BJ (cell line): ENCODE results near the gene CLIC4. TPM values are rescaled to one million over a fixed set of nuclear protein-coding genes. Genes with fewer than 3 reads are reported as not detected.

Source experiments
- CTCF ChIA-PET: fragments of 350-600 bp; formaldehyde crosslinking; extraction: SDS; loops from one replicate; lab custom pipeline; 2021; ENCODE audit warnings: antibody characterized with exemption, inconsistent platforms; lab: Yijun Ruan, JAX
- POLR2A ChIA-PET: fragments of 300-600 bp; sonication (Branson Sonifier 250); formaldehyde crosslinking; extraction: SDS; loops from one replicate; lab custom pipeline; 2021; ENCODE audit warnings: antibody characterized with exemption; lab: Charles Lee
- DNase-seq: peaks from one replicate; pipeline ENCODE4 v3.0.0-alpha.2; 2011; ENCODE audit warnings: low read depth
- H3K27me3 ChIP-seq: 2 replicates; pipeline ENCODE4 v1.6.0; 2011; ENCODE audit warnings: low read length; ENCODE audit not compliant: control insufficient read depth, insufficient read depth
- H3K36me3 ChIP-seq: 2 replicates; pipeline ENCODE4 v1.5.1; 2011; ENCODE audit warnings: low read length; ENCODE audit not compliant: control insufficient read depth, insufficient read depth
- H3K4me3 ChIP-seq: 2 replicates; pipeline ENCODE4 v1.5.1; 2011; ENCODE audit warnings: low read depth, mild to moderate bottlenecking, control low read depth, low read length
- CTCF ChIP-seq: IDR thresholded peaks from 2 replicates; pipeline ENCODE4 v1.5.1; 2011; ENCODE audit warnings: low read depth, mild to moderate bottlenecking, control low read depth, inconsistent platforms, low read length, moderate library complexity; ENCODE audit not compliant: insufficient read depth
- polyA plus RNA-seq: library from polyadenylated mRNA; depleted of rRNA; stranded (reverse); fragments of >200 nt; gene quantifications from 2 replicates; pipeline ENCODE4 v1.2.3, GENCODE V29; 2011

CLIC4 gene
- polyA plus RNA-seq, 1 experiment: 275 TPM

GRCh38 chr1:24864370-24864777 lies 119.1 kb downstream of the CLIC4 start:
- TF ChIP-seq CTCF: no peak
- ChIA-PET CTCF (interaction anchor here (0.7 to 1.5 kb wide), 3 partner anchors 14 to 176 kb away, joined by 3 to 7 read pairs (median 3); no protein-coding TSS in a partner anchor), POLR2A (no interaction called here)
- peaks cover 15% of the 10 kb centered on the region for H3K27me3 ChIP-seq
- H3K4me3 ChIP-seq: no peak overlapping the region
- H3K36me3 ChIP-seq: no peaks in the 10 kb centered on the region
- no peak for DNase-seq

- no peak for TF ChIP-seq CTCF
- POLR2A ChIA-PET: no interaction called here
- Histone ChIP-seq H3K4me3 (no peak overlapping the region), H3K36me3 (no peaks in the 10 kb centered on the region), H3K27me3 (peaks cover 15% of the 10 kb centered on the region)
- CTCF ChIA-PET: interaction anchor here (0.8 kb wide), 1 partner anchor 177 kb away, joined by 3 read pairs; no protein-coding TSS in a partner anchor
- no peak for DNase-seq
Observed at GRCh38 chr1:24865168-24865567, 119.9 kb downstream of the CLIC4 start.

GRCh38 chr1:24865587-24865986 lies 120.3 kb downstream of the CLIC4 start:
- no peak for DNase-seq
- peaks cover 15% of the 10 kb centered on the region for H3K27me3 ChIP-seq
- ChIA-PET CTCF (no interaction called here), POLR2A (no interaction called here)
- H3K4me3 ChIP-seq: no peak overlapping the region
- no peak for TF ChIP-seq CTCF
- H3K36me3 ChIP-seq: no peaks in the 10 kb centered on the region

- POLR2A ChIA-PET: interaction anchor here (0.6 kb wide), 1 partner anchor 15 kb away, joined by 5 read pairs; no protein-coding TSS in a partner anchor
- H3K36me3 ChIP-seq: no peaks in the 10 kb centered on the region
- no peak for TF ChIP-seq CTCF
- DNase-seq: no peak
- peaks cover 12% of the 10 kb centered on the region for H3K27me3 ChIP-seq
- CTCF ChIA-PET: interaction anchor here (1.3 kb wide), 1 partner anchor 32 kb away, joined by 3 read pairs; no protein-coding TSS in a partner anchor
- H3K4me3 ChIP-seq: no peak overlapping the region
Observed at GRCh38 chr1:24866211-24867083, 121.2 kb downstream of the CLIC4 start.

GRCh38 chr1:24867084-24867870 lies 122.0 kb downstream of the CLIC4 start:
- ChIA-PET CTCF (interaction anchor here (1.3 to 1.4 kb wide), 2 partner anchors 15 to 31 kb away, joined by 3 read pairs; no protein-coding TSS in a partner anchor), POLR2A (no interaction called here)
- no peak overlapping the region for H3K4me3 ChIP-seq
- H3K27me3 ChIP-seq: peaks cover 12% of the 10 kb centered on the region
- TF ChIP-seq CTCF: no peak
- no peaks in the 10 kb centered on the region for H3K36me3 ChIP-seq
- no peak for DNase-seq
